HL-60 (cell line): ENCODE measurements around the gene RPS17.
"Not testable (repeated sequence)": the region's sequence is repeated elsewhere in the genome, so short reads cannot be mapped to it uniquely, and the experiment has no call there.

Experiments
- DNase-seq, 2 experiments: peaks; one replicate each; pipeline ENCODE4 v3.0.0-alpha.2; 2010 to 2020; ENCODE audit warnings: low read depth in 1 of 2, low spot score in 1 of 2
- H3K27ac ChIP-seq: fragments of 250-450 bp; sonication (Bioruptor Pico); replicated peaks from 2 replicates; pipeline ENCODE4 v1.5.1; 2020; ENCODE audit warnings: mild to moderate bottlenecking, moderate library complexity
- H3K27me3 ChIP-seq: fragments of 250-450 bp; sonication (Bioruptor Pico); 2 replicates; pipeline ENCODE4 v1.5.1; 2021; ENCODE audit warnings: mild to moderate bottlenecking, moderate library complexity; ENCODE audit not compliant: insufficient read depth, poor library complexity, severe bottlenecking
- H3K4me3 ChIP-seq: replicated peaks from 2 replicates; pipeline ENCODE4 v1.5.1; 2011; ENCODE audit warnings: mild to moderate bottlenecking, control low read depth, low read length; ENCODE audit not compliant: insufficient read depth
- GABPA ChIP-seq: IDR thresholded peaks from 2 replicates; pipeline ENCODE4 v1.6.1; 2012; ENCODE audit warnings: low read depth
- POLR2AphosphoS5 ChIP-seq: IDR thresholded peaks from 2 replicates; pipeline ENCODE4 v1.6.1; 2012; ENCODE audit warnings: low read depth
- SPI1 ChIP-seq: IDR thresholded peaks from 2 replicates; pipeline ENCODE4 v1.6.1; 2012; ENCODE audit warnings: low read depth, mild to moderate bottlenecking, borderline replicate concordance
- TF ChIP-seq, protein P1 (sequence below): IDR thresholded peaks from one replicate; pipeline ENCODE4 v1.5.1; 2011; ENCODE audit warnings: low read length, control low read depth, inconsistent platforms; ENCODE audit not compliant: insufficient read depth
- TF ChIP-seq, protein P2 (sequence below): IDR thresholded peaks from 2 replicates; pipeline ENCODE4 v1.6.1; 2012; ENCODE audit warnings: low read depth; ENCODE audit not compliant: insufficient replicate concordance

Gene RPS17

DNA sequence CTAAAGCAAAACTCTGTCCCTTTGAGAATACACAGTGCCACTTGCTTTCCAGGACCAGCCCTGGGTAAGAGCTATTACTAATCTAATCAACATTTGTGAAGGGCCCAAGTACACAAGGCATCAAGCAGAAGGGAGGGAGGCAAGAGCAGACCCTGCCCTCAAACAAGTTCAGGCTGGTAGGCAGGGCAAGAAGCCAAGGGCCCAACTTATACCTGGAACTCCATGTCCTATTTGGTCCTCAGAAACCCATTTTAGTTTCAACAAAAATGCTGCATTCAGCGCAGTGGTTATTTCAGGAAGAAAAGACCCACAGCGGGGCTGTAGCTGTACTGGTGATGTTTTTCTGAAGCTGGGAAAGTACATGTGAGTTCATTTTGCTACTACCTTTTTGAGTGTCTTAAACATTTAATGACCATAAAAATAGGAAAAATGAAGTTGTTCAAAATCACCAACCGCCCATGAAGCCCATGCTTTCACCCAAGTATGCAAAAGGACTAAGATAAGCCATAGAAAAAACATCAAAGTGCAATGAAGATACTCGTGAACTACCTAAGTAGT is 2.8 kb downstream of the RPS17 start:
- Histone ChIP-seq H3K4me3 (no peak overlapping the region), H3K27ac (no peak overlapping the region; the same call in 1 of the 2 replicates), H3K27me3 (no peaks in the 10 kb centered on the region)
- TF ChIP-seq, protein P1, sequence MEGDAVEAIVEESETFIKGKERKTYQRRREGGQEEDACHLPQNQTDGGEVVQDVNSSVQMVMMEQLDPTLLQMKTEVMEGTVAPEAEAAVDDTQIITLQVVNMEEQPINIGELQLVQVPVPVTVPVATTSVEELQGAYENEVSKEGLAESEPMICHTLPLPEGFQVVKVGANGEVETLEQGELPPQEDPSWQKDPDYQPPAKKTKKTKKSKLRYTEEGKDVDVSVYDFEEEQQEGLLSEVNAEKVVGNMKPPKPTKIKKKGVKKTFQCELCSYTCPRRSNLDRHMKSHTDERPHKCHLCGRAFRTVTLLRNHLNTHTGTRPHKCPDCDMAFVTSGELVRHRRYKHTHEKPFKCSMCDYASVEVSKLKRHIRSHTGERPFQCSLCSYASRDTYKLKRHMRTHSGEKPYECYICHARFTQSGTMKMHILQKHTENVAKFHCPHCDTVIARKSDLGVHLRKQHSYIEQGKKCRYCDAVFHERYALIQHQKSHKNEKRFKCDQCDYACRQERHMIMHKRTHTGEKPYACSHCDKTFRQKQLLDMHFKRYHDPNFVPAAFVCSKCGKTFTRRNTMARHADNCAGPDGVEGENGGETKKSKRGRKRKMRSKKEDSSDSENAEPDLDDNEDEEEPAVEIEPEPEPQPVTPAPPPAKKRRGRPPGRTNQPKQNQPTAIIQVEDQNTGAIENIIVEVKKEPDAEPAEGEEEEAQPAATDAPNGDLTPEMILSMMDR, result no peak
- peak; percentile 18; the same call in 1 of the 2 replicates for TF ChIP-seq POLR2AphosphoS5
- no peak for DNase-seq

DNA sequence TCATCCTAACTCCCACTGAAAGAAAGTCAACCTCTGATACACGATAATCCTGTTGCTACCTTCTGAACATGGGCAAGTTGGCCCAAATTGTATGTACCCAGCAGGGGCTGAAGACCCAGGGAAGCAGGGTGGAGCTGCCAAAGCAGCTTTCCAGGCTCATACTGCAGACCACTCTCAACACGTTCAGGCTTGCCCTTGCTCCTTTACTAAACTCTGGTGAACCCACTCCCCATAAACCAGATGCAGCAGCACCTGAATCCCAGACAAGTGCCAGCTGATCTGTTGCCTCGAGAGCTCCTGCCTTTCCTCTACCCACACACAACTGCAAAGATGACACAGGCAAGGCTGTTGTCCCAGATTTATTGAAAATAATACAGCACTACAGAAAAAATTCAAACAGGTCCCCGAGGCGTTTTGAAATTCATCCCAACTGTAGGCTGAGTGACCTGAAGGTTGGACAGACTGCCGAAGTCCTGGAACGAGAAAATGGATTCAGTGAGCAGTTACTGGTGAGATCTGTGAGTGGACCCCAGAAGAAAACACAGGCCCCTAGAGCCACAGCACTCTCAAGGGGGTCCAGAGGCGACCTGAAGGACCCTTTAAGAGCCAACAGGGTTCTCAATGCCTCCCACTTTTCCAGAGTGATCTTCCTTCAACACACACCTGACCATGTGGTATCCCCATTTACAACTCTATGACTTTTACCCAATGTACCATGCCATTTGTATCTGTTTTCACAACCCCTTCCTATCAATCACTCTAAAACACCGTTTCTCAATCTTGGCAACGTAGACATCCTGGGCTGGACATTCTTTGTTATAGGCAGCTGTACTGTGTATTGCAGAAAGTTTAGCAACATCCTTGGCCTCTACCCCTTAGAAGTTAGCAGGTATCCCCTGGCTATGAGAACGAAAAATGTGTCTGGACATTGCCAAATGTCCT is 3.6 kb downstream of the RPS17 start:
- no peak for DNase-seq
- H3K27me3 ChIP-seq, result no peaks in the 10 kb centered on the region
- TF ChIP-seq, protein P2, sequence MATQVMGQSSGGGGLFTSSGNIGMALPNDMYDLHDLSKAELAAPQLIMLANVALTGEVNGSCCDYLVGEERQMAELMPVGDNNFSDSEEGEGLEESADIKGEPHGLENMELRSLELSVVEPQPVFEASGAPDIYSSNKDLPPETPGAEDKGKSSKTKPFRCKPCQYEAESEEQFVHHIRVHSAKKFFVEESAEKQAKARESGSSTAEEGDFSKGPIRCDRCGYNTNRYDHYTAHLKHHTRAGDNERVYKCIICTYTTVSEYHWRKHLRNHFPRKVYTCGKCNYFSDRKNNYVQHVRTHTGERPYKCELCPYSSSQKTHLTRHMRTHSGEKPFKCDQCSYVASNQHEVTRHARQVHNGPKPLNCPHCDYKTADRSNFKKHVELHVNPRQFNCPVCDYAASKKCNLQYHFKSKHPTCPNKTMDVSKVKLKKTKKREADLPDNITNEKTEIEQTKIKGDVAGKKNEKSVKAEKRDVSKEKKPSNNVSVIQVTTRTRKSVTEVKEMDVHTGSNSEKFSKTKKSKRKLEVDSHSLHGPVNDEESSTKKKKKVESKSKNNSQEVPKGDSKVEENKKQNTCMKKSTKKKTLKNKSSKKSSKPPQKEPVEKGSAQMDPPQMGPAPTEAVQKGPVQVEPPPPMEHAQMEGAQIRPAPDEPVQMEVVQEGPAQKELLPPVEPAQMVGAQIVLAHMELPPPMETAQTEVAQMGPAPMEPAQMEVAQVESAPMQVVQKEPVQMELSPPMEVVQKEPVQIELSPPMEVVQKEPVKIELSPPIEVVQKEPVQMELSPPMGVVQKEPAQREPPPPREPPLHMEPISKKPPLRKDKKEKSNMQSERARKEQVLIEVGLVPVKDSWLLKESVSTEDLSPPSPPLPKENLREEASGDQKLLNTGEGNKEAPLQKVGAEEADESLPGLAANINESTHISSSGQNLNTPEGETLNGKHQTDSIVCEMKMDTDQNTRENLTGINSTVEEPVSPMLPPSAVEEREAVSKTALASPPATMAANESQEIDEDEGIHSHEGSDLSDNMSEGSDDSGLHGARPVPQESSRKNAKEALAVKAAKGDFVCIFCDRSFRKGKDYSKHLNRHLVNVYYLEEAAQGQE, result no peak
- no peak for TF ChIP-seq GABPA
- TF ChIP-seq POLR2AphosphoS5, result no peak
- TF ChIP-seq SPI1, result no peak
- TF ChIP-seq, protein P1, result no peak
- H3K4me3 ChIP-seq, result no peak overlapping the region
- no peak overlapping the region for H3K27ac ChIP-seq

DNA sequence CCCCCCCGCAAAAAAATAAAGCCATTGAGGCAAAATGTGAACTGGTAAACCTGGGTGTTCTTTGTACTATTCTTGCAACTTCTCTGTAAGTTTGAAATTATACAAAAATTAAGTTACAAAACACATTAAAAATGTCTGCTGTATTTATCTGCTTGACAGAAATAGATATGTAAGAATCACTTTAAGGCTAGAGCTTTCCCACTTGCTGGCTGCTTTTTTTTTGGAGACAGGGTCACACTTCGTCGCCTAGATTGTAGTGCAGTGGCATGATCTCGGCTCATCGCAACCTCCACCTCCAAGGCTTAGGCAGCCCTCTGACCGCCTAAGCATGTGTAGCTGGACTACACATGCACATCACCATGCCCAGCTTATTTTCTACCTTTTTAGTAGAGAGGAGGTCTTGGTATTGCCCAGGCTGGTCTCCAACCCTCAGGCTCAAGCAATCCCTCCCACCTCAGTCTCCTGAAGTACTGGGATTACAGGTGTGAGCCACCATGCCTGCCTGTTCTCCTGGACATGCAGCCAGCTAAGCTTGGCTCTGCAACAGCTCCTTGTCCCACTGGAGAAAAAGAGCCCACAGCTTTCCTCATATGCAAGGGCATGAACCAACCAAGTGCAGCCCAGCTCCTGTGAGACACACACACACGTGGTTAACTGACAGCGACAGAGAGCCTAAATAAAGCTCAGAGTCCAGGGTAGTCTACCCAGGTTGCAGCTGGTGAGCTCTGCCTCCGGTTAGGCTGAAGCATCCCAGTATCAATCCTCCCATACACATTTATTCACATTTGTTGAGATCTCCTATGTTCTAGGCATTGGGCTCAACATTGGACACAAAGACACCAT is 4.5 kb downstream of the RPS17 start:
- TF ChIP-seq, protein P1, result no peak
- no peak for TF ChIP-seq SPI1
- TF ChIP-seq POLR2AphosphoS5, result peak; percentile 94
- TF ChIP-seq GABPA, result no peak
- TF ChIP-seq, protein P2, result no peak
- Histone ChIP-seq H3K27ac (no peak overlapping the region), H3K27me3 (no peaks in the 10 kb centered on the region), H3K4me3 (no peak overlapping the region)
- DNase-seq, result no peak

DNA sequence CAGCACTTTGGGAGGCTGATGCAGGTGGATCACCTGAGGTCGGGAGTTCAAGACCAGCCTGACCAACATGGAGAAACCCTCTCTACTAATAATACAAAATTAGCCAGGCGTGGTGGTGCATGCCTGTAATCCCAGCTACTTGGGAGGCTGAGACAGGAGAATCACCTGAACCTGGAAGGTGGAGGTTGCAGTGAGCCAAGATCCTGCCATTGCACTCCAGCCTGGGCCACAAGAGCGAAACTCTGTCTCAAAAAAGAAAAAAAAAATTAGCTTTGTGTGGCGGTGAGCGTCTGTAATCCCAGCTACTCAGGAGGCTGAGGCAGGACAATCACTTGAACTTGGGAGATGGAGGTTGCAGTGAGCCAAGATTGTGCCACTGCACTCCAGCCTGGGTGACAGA is 5.1 kb downstream of the RPS17 start:
- not testable (repeated sequence) for DNase-seq, H3K4me3 ChIP-seq

DNA sequence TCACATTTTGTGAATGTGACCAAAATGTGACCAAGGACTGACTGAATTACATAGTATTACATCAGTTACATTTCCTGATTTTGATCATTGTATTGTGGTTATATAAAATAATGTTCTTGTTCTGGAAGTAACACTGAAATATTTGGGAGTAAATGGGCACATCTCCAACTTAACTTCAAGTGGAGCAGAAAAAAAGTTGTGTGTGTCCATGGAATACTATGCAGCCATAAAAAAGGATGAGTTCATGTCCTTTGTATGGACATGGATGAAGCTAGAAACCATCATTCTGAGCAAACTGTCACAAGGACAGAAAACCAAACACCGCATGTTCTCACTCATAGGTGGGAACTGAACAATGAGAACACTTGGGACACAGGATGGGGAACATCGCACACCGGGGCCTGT is 5.8 kb downstream of the RPS17 start:
- not testable (repeated sequence) for H3K27ac ChIP-seq, DNase-seq, H3K27me3 ChIP-seq, H3K4me3 ChIP-seq

More for the DNA sequence above, 5.1 kb downstream of the RPS17 start:
- not testable (repeated sequence) for H3K27ac ChIP-seq, H3K27me3 ChIP-seq
